Measurements from ENCODE around the gene DLEC1. TPM values are rescaled to one million over a fixed set of nuclear protein-coding genes. Genes with fewer than 3 reads are reported as not detected.
A peak's percentile ranks its signal among the peaks of the same experiment; 100 is the strongest.

Gene DLEC1
- polyA plus RNA-seq, 2 of the 4 experiments (the other 2 are of a cell fraction): 0.10 TPM; not detected in 1

- TF ChIP-seq PHF8 (IDR thresholded peaks at IDR 0.05; ENCODE audit: borderline replicate concordance, low read depth) (peak; percentile 92), CHD4 (IDR thresholded peaks at IDR 0.05; ENCODE audit: borderline replicate concordance) (no peak), CTCF (IDR thresholded peaks at IDR 0.05) (no peak), HMGXB4 (CRISPR knock-in tag; IDR thresholded peaks at IDR 0.05; ENCODE audit: borderline replicate concordance) (peak; percentile 47; the same call in 1 of the 2 replicates), MYC (IDR thresholded peaks at IDR 0.05; ENCODE audit: borderline replicate concordance, low read length) (peak; percentile 52; the same call in 1 of the 2 replicates), HDAC2 (IDR thresholded peaks at IDR 0.05) (no peak), HES2 (IDR thresholded peaks at IDR 0.05) (no peak), EHMT2 (IDR thresholded peaks at IDR 0.05; ENCODE audit: low read depth) (no peak), RNF2 (IDR thresholded peaks at IDR 0.05; ENCODE audit: borderline replicate concordance, low read depth) (no peak), USF2 (IDR thresholded peaks at IDR 0.05) (no peak), REST (IDR thresholded peaks at IDR 0.05) (no peak; the same call in 1 of the 2 replicates), GATA3 (IDR thresholded peaks at IDR 0.05; ENCODE audit: borderline replicate concordance) (0 out of 2 replicates have a peak, but pooled peaks have one; percentile 44), KDM1A (IDR thresholded peaks at IDR 0.05; ENCODE audit: low read depth) (no peak), ZSCAN20 (CRISPR knock-in tag; IDR thresholded peaks at IDR 0.05) (no peak)
- TF ChIP-seq, protein P1, sequence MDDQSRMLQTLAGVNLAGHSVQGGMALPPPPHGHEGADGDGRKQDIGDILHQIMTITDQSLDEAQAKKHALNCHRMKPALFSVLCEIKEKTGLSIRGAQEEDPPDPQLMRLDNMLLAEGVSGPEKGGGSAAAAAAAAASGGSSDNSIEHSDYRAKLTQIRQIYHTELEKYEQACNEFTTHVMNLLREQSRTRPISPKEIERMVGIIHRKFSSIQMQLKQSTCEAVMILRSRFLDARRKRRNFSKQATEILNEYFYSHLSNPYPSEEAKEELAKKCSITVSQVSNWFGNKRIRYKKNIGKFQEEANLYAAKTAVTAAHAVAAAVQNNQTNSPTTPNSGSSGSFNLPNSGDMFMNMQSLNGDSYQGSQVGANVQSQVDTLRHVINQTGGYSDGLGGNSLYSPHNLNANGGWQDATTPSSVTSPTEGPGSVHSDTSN (IDR thresholded peaks at IDR 0.05): peak; percentile 88
These were observed 126.1 kb downstream of the DLEC1 start, which contains the start of gene OXSR1 (continued) for GRCh38 chr3:38164952-38165721.

All from A549 (cell line).